Peyer's patch (tissue), 4 donors: ENCODE data around the gene WDR55.

ENCODE experiments used
- CTCF ChIP-seq, 6 experiments: fragments of 450-650 bp in 4 of 6; fragments of 200-600 bp in 2 of 6; sonication (generic) in 1 of 6; IDR thresholded peaks; one replicate each; pipeline ENCODE4 v1.5.1; 2017 to 2019; ENCODE audit warnings: antibody characterized with exemption in 6 of 6, mild to moderate bottlenecking in 3 of 6, moderate library complexity in 1 of 6
- POLR2A ChIP-seq, 2 donors: fragments of 450-650 bp; IDR thresholded peaks; one replicate each; pipeline ENCODE4 v1.5.1; 2017; ENCODE audit warnings: antibody characterized with exemption in 2 of 2, mild to moderate bottlenecking in 2 of 2, moderate library complexity in 2 of 2

GRCh38 chr5:140674211-140674610 is 9.5 kb downstream of the WDR55 start:
- no peak for TF ChIP-seq CTCF (IDR thresholded peaks at IDR 0.05)
- TF ChIP-seq POLR2A (IDR thresholded peaks at IDR 0.05): no peak
